A549 (cell line): ENCODE data around the gene LGR6.

Experiments
- CHD2 ChIP-seq: fragments of 150-350 bp; IDR thresholded peaks from 2 replicates; pipeline ENCODE4 v1.6.1; 2014; ENCODE audit warnings: low read length; ENCODE audit not compliant: partially characterized antibody
- HOXB13 ChIP-seq: fragments of 250-450 bp; sonication (Bioruptor Pico); IDR thresholded peaks from 2 replicates; pipeline ENCODE4 v1.5.0; 2020; ENCODE audit warnings: low read depth, mild to moderate bottlenecking, moderate library complexity
- NR3C1 ChIP-seq: fragments of >200 bp; sonication (Bioruptor Twin); formaldehyde crosslinking; IDR thresholded peaks from 3 replicates; pipeline ENCODE4 v1.6.1; 2017
- POLR2A ChIP-seq: IDR thresholded peaks from 2 replicates; pipeline ENCODE4 v1.6.1; 2012; ENCODE audit warnings: mild to moderate bottlenecking, low read length
- RCOR1 ChIP-seq: fragments of 150-350 bp; IDR thresholded peaks from 2 replicates; pipeline ENCODE4 v1.6.1; 2014; ENCODE audit warnings: antibody characterized with exemption, low read length, low read depth
- ZFP36 ChIP-seq: fragments of 450-650 bp; IDR thresholded peaks from 2 replicates; pipeline ENCODE4 v1.6.1; 2014; ENCODE audit warnings: borderline replicate concordance; ENCODE audit not compliant: partially characterized antibody
- ZNF302 ChIP-seq: fragments of 250-450 bp; sonication (Bioruptor Pico); IDR thresholded peaks from 2 replicates; pipeline ENCODE4 v1.9.0; 2021; ENCODE audit warnings: inconsistent platforms, mild to moderate bottlenecking, moderate library complexity
- TF ChIP-seq, protein P1 (sequence below): fragments of >200 bp; sonication (Bioruptor Twin); formaldehyde crosslinking; IDR thresholded peaks from 3 replicates; pipeline ENCODE4 v1.5.1; 2016
- TF ChIP-seq, protein P2 (sequence below): IDR thresholded peaks from 2 replicates; pipeline ENCODE4 v1.6.1; 2012

DNA sequence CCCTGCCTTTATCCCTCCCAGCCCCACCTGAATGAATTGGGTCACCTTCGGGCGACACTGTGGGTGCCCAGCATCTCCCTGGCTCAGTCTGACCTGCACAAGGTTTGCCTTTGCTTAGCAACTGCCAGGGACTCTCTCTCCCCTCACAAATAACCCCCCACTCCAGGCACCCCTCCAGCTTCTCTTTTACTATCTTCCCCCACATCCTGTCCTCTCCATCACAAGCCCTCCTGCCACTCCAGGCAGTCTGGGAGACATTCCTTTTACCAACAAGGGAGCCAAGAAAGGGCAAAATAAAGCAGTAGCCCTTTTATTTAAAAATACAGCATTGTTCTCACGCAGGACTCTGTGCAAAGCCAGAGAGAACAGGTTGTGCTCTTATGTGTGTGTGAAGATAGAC lies 23.9 kb downstream of the LGR6 start:
- TF ChIP-seq, protein P1, sequence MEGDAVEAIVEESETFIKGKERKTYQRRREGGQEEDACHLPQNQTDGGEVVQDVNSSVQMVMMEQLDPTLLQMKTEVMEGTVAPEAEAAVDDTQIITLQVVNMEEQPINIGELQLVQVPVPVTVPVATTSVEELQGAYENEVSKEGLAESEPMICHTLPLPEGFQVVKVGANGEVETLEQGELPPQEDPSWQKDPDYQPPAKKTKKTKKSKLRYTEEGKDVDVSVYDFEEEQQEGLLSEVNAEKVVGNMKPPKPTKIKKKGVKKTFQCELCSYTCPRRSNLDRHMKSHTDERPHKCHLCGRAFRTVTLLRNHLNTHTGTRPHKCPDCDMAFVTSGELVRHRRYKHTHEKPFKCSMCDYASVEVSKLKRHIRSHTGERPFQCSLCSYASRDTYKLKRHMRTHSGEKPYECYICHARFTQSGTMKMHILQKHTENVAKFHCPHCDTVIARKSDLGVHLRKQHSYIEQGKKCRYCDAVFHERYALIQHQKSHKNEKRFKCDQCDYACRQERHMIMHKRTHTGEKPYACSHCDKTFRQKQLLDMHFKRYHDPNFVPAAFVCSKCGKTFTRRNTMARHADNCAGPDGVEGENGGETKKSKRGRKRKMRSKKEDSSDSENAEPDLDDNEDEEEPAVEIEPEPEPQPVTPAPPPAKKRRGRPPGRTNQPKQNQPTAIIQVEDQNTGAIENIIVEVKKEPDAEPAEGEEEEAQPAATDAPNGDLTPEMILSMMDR, result no peak
- TF ChIP-seq RCOR1, result no peak
- no peak for TF ChIP-seq POLR2A
- no peak for TF ChIP-seq ZNF302 (CRISPR knock-in tag)
- TF ChIP-seq NR3C1, result no peak
- no peak for TF ChIP-seq CHD2
- TF ChIP-seq, protein P2, sequence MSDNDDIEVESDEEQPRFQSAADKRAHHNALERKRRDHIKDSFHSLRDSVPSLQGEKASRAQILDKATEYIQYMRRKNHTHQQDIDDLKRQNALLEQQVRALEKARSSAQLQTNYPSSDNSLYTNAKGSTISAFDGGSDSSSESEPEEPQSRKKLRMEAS, result no peak
- no peak for TF ChIP-seq ZFP36
- no peak for TF ChIP-seq HOXB13 (CRISPR knock-in tag)
